ENCODE results near the gene AP2M1.

The AP2M1 gene

DNA sequence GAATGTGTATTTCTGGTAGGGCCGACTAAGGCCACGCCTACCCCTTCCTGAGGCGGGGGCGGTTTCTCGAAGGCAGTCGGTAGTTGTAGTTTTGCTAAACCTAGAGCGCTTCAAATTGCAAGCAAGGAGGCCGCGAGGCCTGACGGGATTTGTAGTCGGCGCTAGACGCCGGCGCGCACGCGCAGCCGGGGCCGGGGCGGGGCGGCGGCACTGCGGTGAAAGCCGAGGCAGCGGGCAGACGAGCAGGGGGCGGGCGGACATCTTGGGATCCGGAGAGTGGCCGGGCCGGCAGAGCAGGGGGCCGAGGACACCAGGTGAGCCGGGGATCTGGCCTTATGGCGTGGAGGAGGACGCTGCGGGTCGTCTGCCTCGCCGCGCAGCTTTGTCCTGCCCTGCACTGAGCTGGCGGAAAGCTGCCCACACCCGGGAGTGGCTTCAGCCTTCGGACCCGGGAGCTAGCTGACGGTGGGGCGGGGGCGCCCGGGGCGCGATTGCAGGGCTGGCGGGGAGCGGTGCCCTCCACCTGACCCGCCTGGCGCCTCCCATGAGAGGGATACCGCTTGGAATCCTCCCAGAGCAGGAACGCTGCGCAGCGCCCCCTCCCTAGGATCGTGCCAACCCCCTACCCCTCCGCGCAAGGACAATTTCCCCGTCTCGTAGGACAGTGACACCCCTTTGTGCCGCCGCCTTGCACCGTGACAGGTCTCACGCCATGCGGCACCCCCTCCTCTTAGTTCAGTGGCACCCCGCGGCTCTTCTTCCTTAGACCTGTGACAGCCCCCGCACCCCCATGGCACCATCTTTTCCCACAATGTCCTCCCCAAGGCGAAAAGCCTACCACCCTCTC lies at the start of gene AP2M1:
Gene AP2M1, plus strand, starts transcription at position 210 of the 847 bp plus-strand sequence. CDS start 2,139 bp downstream, outside the sequence.
- peak within 1 kb of the TSS; percentile 87 for H3K27ac ChIP-seq
- TF ChIP-seq, protein P1, sequence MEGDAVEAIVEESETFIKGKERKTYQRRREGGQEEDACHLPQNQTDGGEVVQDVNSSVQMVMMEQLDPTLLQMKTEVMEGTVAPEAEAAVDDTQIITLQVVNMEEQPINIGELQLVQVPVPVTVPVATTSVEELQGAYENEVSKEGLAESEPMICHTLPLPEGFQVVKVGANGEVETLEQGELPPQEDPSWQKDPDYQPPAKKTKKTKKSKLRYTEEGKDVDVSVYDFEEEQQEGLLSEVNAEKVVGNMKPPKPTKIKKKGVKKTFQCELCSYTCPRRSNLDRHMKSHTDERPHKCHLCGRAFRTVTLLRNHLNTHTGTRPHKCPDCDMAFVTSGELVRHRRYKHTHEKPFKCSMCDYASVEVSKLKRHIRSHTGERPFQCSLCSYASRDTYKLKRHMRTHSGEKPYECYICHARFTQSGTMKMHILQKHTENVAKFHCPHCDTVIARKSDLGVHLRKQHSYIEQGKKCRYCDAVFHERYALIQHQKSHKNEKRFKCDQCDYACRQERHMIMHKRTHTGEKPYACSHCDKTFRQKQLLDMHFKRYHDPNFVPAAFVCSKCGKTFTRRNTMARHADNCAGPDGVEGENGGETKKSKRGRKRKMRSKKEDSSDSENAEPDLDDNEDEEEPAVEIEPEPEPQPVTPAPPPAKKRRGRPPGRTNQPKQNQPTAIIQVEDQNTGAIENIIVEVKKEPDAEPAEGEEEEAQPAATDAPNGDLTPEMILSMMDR (conservative IDR thresholded peaks at IDR 0.05) = no peak

DNA sequence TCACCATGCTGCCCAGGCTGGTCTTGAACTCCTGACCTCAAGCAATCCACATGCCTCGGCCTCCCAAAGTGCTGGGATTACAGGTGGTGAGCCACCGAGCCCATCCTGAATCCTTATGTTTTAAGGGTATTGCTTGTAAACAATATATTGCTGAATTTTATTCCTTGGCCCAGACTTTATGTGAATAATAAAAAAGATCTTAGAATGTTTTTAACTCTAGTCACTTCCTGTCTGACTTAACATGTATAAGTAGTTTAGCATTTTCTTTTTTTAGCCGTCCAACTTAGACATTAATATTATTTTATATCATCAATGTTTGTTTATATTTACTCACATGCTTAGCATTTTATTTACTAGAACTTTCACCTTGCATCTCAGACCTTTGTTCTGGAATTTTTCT lies 48.6 kb upstream of the AP2M1 start:
- no peak overlapping the region for H3K27ac ChIP-seq
- TF ChIP-seq, protein P1 (conservative IDR thresholded peaks at IDR 0.05) = no peak

DNA sequence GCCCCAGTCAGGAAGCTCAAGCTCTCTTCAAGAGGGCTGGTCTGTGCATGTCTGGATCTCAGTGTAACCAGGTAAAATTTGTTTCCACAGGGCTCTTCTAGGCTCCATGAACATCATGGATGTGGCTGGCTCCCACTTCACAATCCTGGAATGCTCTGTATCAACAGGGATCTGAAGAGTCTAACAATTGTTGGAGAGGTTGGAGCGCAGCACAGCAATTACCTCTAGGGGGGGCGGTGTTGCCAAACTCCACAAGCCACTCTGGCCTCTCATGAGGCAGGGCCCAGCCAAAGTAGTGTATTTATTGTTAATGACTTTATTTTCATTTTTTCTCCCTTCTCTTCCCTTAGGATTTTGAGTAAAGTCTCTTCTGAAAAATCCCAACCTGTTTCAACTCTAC lies 45.6 kb upstream of the AP2M1 start:
- H3K27ac ChIP-seq = no peak overlapping the region
- TF ChIP-seq, protein P1 (conservative IDR thresholded peaks at IDR 0.05) = peak; percentile 35; the same call in 1 of the 2 replicates

DNA sequence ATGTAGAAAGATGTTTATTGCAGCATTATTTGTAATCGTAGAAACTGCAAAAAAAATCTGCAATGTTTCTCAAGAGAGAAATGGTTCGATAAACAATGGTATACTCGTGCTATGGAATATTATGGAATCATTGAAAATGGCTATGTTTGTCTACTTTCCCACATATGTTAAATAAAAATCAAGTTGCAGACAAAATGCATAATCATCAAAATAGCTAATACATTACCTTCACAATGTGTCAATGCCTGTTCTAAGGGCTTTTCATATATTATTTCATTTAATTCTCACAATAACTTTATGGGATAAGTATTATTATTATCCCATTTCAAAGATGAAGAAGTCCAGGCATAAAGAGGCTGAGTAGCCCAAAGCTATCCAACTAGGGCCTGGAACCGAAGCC lies 41.7 kb upstream of the AP2M1 start:
- H3K27ac ChIP-seq = peak overlapping the region; percentile 100
- TF ChIP-seq, protein P1 (conservative IDR thresholded peaks at IDR 0.05) = no peak

DNA sequence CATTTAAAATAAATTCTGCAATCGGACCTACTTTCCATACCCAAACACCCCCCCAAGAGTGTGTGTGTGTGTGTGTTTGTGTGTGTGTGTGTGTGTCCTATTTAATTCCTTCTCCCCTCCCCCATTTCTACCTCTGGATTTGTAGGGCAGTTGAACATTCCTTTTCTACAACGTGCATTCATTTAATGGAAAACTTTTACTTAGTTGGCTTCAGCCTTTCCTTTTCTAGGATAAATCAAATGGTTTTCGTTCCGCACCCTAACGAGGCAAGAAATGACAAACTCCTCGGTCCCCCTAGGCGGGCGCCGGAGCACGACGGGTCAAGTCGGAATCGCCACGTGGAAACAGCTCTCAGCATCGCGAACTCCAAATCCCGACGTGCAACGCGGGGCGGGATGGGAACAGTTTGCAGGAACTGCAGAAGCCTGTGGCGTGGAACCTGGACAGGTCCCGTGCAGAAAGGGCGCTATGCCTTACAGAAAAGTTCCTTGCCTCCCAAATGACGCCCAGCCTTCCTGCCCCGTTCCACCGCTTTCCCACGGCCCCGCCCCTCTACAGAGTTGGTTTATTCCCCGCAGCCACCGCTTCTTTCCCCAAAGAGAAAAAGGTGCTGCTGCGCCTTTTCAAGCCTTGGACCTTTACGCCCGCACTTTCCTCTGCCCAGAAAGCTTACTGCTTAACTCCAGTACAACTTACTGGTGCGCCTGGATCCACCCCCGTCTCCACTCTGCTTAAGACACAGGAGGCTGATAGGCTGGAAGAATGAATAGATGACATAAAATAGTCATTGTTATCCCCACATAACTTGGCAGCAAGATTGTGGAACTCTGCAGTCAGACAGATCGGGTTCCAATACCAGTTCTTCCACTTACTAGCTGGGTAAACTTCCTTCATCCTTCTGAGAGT lies 40.6 kb upstream of the AP2M1 start:
- peak overlapping the region; percentile 100 for H3K27ac ChIP-seq
- TF ChIP-seq, protein P1 (conservative IDR thresholded peaks at IDR 0.05) = no peak

DNA sequence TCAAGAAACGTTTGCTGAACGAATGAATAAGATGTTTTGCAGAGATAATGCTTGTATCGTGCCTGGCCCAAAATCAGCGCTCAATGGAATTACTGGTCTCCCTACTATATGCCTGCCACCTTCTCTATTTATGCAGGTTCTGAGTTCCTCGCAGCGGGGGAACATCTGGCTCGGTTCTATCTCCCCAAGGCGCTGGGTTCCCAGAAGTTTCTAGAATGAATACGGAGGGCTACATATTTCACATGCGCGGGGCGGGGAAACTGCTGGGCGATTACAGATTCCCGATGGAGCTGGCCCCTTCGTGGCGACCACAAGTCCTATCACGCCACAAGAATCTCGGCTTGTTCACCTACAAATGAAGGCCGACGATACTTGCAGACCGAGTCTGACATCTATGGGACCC lies 39.9 kb upstream of the AP2M1 start:
- peak overlapping the region; percentile 100 for H3K27ac ChIP-seq
- TF ChIP-seq, protein P1 (conservative IDR thresholded peaks at IDR 0.05) = no peak

All from VCaP (cell line).